OCI-LY3 (cell line): Measurements from ENCODE around the gene GIPC2.

Source experiments
- H2AFZ ChIP-seq: fragments of 200-600, 300-600 bp; shearing (Covaris generic); 2 replicates; pipeline ENCODE4 v1.6.0; 2014; ENCODE audit warnings: antibody characterized with exemption, low read depth, low read length
- H3K27ac ChIP-seq: fragments of 200-600, 300-600 bp; sonication (generic); 2 replicates; pipeline ENCODE4 v1.5.1; 2014; ENCODE audit warnings: mild to moderate bottlenecking, low read length, moderate library complexity, mixed read lengths
- H3K27me3 ChIP-seq: fragments of 200-600, 300-600 bp; sonication (generic); 2 replicates; pipeline ENCODE4 v1.6.1; 2014; ENCODE audit warnings: low read depth, low read length, mixed read lengths
- H3K36me3 ChIP-seq: fragments of 200-600, 300-600 bp; sonication (generic); replicated peaks from 2 replicates; pipeline ENCODE3; 2014; ENCODE audit warnings: low read depth, low read length, mixed read lengths
- H3K4me1 ChIP-seq: fragments of 300-600, 200-600 bp; sonication (generic); 2 replicates; pipeline ENCODE4 v1.6.1; 2014; ENCODE audit warnings: low read length, mixed read lengths
- H3K4me2 ChIP-seq: fragments of 200-600, 300-600 bp; sonication (generic); 2 replicates; pipeline ENCODE4 v1.6.1; 2014; ENCODE audit warnings: low read length, mixed read lengths
- H3K4me3 ChIP-seq: fragments of 300-600, 200-600 bp; sonication (generic); 2 replicates; pipeline ENCODE4 v1.5.1; 2014; ENCODE audit warnings: antibody characterized with exemption, mild to moderate bottlenecking, low read length, moderate library complexity
- H3K79me2 ChIP-seq: fragments of 300-600, 200-600 bp; shearing (Covaris generic); 2 replicates; pipeline ENCODE4 v1.6.1; 2014; ENCODE audit warnings: mild to moderate bottlenecking, low read length, mixed read lengths
- H3K9ac ChIP-seq: fragments of 300-600, 200-600 bp; shearing (Covaris generic); 2 replicates; pipeline ENCODE4 v1.6.0; 2014; ENCODE audit warnings: mild to moderate bottlenecking, low read length, moderate library complexity
- H3K9me3 ChIP-seq: fragments of 200-600, 300-600 bp; shearing (Covaris generic); 2 replicates; pipeline ENCODE4 v1.6.1; 2014; ENCODE audit warnings: low read length, mixed read lengths; ENCODE audit not compliant: insufficient read depth
- H4K20me1 ChIP-seq: fragments of 200-600, 300-600 bp; sonication (generic); 2 replicates; pipeline ENCODE4 v1.6.1; 2016; ENCODE audit warnings: low read length, mixed read lengths; ENCODE audit not compliant: insufficient read depth
- EZH2phosphoT487 ChIP-seq: fragments of 200-600 bp; shearing (Covaris generic); IDR thresholded peaks from 2 replicates; pipeline ENCODE4 v1.6.1; 2018; ENCODE audit warnings: antibody characterized with exemption, mixed run types, low read depth
- TF ChIP-seq, protein P1 (sequence below): fragments of 200-600, 300-600 bp; sonication (generic); IDR thresholded peaks from 2 replicates; pipeline ENCODE4 v1.5.1; 2014; ENCODE audit warnings: antibody characterized with exemption, low read length, low read depth

GIPC2 gene

DNA sequence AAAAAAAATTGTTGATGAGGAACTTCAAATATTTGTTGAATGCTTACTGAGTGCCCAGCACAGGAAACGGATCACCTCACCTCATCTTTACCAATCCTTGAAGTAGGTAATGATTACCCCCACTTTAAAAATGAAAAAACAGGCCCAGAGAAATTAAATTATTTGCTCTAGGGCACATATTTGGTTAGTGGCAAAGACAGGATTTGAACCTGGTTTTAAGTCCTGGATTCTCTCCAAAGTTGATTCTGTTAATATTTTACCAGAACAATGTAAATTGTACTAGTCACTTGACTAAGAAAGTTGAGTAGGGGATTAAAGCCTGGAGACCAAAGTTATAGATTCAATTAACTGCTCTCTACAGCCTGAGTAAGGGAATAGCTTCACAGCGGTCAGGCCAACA, 97.9 kb downstream of the GIPC2 start:
- Histone ChIP-seq H3K9ac (peak overlapping the region; percentile 63), H3K9me3 (no peaks in the 10 kb centered on the region), H3K4me3 (peak overlapping the region; percentile 75), H3K4me2 (peak overlapping the region; percentile 89), H2AFZ (peak overlapping the region; percentile 100), H3K27ac (peak overlapping the region; percentile 46), H4K20me1 (no peaks in the 10 kb centered on the region), H3K79me2 (no peaks in the 10 kb centered on the region), H3K36me3 (no peaks in the 10 kb centered on the region), H3K4me1 (peaks cover 28% of the 10 kb centered on the region), H3K27me3 (no peaks in the 10 kb centered on the region)
- TF ChIP-seq, protein P1, sequence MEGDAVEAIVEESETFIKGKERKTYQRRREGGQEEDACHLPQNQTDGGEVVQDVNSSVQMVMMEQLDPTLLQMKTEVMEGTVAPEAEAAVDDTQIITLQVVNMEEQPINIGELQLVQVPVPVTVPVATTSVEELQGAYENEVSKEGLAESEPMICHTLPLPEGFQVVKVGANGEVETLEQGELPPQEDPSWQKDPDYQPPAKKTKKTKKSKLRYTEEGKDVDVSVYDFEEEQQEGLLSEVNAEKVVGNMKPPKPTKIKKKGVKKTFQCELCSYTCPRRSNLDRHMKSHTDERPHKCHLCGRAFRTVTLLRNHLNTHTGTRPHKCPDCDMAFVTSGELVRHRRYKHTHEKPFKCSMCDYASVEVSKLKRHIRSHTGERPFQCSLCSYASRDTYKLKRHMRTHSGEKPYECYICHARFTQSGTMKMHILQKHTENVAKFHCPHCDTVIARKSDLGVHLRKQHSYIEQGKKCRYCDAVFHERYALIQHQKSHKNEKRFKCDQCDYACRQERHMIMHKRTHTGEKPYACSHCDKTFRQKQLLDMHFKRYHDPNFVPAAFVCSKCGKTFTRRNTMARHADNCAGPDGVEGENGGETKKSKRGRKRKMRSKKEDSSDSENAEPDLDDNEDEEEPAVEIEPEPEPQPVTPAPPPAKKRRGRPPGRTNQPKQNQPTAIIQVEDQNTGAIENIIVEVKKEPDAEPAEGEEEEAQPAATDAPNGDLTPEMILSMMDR: no peak
- no peak for TF ChIP-seq EZH2phosphoT487

DNA sequence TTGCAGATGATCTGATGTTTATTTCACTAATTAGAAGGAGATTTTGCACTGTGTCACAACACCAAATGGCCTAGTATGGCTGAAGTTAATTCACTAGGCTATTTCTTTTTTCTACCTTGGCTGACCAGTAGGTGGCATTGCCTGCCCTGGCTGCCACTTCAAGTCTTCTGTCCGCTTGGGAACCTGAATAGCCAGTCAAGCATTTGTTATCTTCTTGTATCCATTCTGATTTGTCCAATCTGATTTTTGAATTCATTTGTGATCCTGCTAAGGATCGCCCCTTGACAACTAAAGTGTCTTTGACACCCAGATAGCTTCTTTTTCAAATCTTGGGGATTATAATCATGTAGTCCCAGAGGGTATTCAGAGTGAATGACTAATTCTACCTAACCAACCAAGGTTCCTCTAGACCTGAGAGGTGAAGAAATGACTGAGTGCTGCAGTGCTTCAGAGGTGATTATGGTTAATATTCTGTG, 99.4 kb downstream of the GIPC2 start:
- no peak for TF ChIP-seq EZH2phosphoT487
- TF ChIP-seq, protein P1: peak; percentile 72
- Histone ChIP-seq H3K9me3 (no peaks in the 10 kb centered on the region), H3K4me2 (peak overlapping the region; percentile 38; the same call in 1 of the 2 replicates)

DNA sequence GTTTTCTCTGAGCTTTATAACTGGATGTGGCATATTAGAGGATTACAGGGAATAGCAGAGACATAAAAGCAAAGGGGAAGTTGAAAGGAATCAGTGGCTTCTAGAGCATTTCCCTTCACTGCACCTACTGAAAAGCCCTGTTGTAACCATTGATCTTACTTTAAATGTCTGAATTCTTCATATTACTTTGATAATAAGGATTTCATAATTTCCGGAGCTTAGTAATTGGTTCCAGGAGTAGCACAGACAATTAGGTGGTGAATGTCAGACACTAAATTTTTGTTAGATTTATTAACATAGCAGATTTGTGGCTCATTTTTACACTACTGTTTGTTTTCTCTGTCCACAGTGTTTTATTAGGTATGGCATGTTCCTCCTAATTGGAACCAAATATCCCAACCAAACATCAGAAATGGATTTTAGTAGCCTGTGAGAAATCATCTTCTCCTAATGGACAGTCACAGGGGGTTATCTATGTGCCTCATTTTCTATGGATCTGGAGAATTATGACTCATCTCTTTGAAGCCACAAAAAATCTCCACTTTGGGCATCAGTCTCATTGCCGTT, 100.5 kb downstream of the GIPC2 start:
- Histone ChIP-seq H3K4me1 (peaks cover 28% of the 10 kb centered on the region), H4K20me1 (no peaks in the 10 kb centered on the region), H3K4me3 (no peak overlapping the region), H3K27me3 (no peaks in the 10 kb centered on the region), H3K9ac (no peak overlapping the region), H3K9me3 (no peaks in the 10 kb centered on the region), H2AFZ (no peak overlapping the region), H3K4me2 (no peak overlapping the region), H3K79me2 (no peaks in the 10 kb centered on the region), H3K36me3 (no peaks in the 10 kb centered on the region), H3K27ac (no peak overlapping the region)
- no peak for TF ChIP-seq EZH2phosphoT487
- TF ChIP-seq, protein P1: no peak

More for the DNA sequence above, 99.4 kb downstream of the GIPC2 start:
- Histone ChIP-seq H3K9ac (no peak overlapping the region), H3K4me3 (no peak overlapping the region), H4K20me1 (no peaks in the 10 kb centered on the region), H3K4me1 (peaks cover 28% of the 10 kb centered on the region), H3K79me2 (no peaks in the 10 kb centered on the region), H3K36me3 (no peaks in the 10 kb centered on the region), H3K27ac (no peak overlapping the region), H3K27me3 (no peaks in the 10 kb centered on the region), H2AFZ (no peak overlapping the region)

DNA sequence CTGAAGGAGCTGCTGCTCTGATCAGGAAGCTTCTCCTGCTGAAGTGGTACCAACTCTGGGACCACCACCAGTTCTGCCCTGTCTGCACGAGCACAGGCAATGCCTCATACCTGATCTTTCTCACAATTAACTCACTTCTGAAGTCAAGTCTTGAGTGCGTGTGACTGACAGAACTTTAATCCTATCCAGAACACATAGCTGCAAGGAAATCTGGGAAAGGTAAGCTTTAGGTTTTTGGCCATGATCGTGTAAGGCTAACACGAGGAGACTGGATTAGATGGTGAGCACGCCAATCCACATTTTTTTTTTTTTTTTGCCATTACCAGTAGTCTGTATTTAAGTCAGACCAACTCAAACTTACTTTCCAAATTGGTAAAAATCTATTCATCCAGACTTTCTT, 101.3 kb downstream of the GIPC2 start:
- H4K20me1 ChIP-seq: no peaks in the 10 kb centered on the region
- no peak overlapping the region for H3K9ac ChIP-seq
- no peak overlapping the region for H3K4me2 ChIP-seq
- peaks cover 21% of the 10 kb centered on the region for H3K4me1 ChIP-seq
- TF ChIP-seq EZH2phosphoT487: no peak
- H3K79me2 ChIP-seq: no peaks in the 10 kb centered on the region
- H3K27me3 ChIP-seq: no peaks in the 10 kb centered on the region
- no peaks in the 10 kb centered on the region for H3K36me3 ChIP-seq
- H3K27ac ChIP-seq: no peak overlapping the region
- H3K9me3 ChIP-seq: no peaks in the 10 kb centered on the region
- H2AFZ ChIP-seq: no peak overlapping the region
- no peak overlapping the region for H3K4me3 ChIP-seq
